NCI-H460 (cell line): Measurements from ENCODE around the gene HOXA3. TPM values are rescaled to one million over a fixed set of nuclear protein-coding genes. Genes with fewer than 3 reads are reported as not detected.

Source experiments
- DNase-seq: peaks from one replicate; pipeline ENCODE4 v3.0.0-alpha.2; 2016; ENCODE audit warnings: low read depth; ENCODE audit errors: extremely low read depth
- total RNA-seq: library from RNA; depleted of rRNA; stranded (reverse); fragments of >200 nt; shearing (Covaris generic); gene quantifications from 2 replicates; pipeline ENCODE4 v1.2.3, GENCODE V29; 2014

HOXA3 gene
- total RNA-seq, 1 experiment from 2014 or later = 4.4 TPM

- no peak for DNase-seq
These were observed 16.0 kb upstream of the HOXA3 start for GRCh38 chr7:27168265-27168947.

- DNase-seq = no peak
These were observed 15.5 kb upstream of the HOXA3 start for GRCh38 chr7:27167916-27168264.

- DNase-seq = no peak
These were observed 14.4 kb upstream of the HOXA3 start for GRCh38 chr7:27166531-27167505.

GRCh38 chr7:27165996-27166530 is 13.7 kb upstream of the HOXA3 start:
- DNase-seq = no peak

GRCh38 chr7:27165089-27165995 is 13.0 kb upstream of the HOXA3 start, which contains the start of gene HOXA9:
Gene HOXA9 (minus strand): TSS chr7:27165537. CDS start chr7:27165457, 80 bp downstream.
- no peak for DNase-seq

GRCh38 chr7:27164367-27165088 is 12.1 kb upstream of the HOXA3 start:
- DNase-seq = no peak

- no peak for DNase-seq
These were observed 11.6 kb upstream of the HOXA3 start for GRCh38 chr7:27164045-27164366.

- DNase-seq = no peak
These were observed 11.1 kb upstream of the HOXA3 start for GRCh38 chr7:27163288-27164044.

- no peak for DNase-seq
These were observed 10.3 kb upstream of the HOXA3 start for GRCh38 chr7:27162561-27163287.

GRCh38 chr7:27161721-27162560 is 9.6 kb upstream of the HOXA3 start:
- no peak for DNase-seq

GRCh38 chr7:27161214-27161720 is 8.9 kb upstream of the HOXA3 start:
- no peak for DNase-seq

GRCh38 chr7:27160546-27161213 is 8.3 kb upstream of the HOXA3 start:
- peak; percentile 73 for DNase-seq

GRCh38 chr7:27160145-27160545 is 7.8 kb upstream of the HOXA3 start:
- no peak for DNase-seq

GRCh38 chr7:27159266-27160144 is 7.1 kb upstream of the HOXA3 start:
- no peak for DNase-seq

- no peak for DNase-seq
These were observed 6.3 kb upstream of the HOXA3 start for GRCh38 chr7:27158436-27159265.
